ENCODE results near the gene PARVG.

The PARVG gene

DNA sequence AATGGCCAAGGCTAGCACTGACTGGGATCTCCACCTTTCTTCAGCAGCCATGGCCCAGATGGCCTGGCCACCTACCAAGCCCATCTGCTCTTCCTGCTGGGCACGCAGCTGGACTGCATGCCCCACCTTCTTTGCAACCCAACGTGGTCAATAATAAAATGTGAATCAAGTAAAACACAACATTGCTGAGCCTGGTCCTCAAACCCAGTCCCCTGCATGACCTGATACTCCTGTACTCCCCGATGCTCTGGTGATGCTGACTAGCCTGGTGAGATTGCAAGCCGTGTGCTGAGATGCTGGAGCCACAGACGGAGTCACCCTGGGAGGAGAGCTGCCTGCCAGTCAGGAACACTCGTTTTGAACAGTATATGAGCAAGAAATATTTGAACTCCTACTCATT, 34.0 kb downstream of the PARVG start:
- Histone ChIP-seq H2AFZ (ENCODE audit: low read length) (no peak overlapping the region), H3K9me2 (replicated peaks; ENCODE audit: insufficient read depth, low read length) (no peaks in the 10 kb centered on the region), H3K27me3 (replicated peaks; ENCODE audit: insufficient read depth, low read length) (peaks cover 48% of the 10 kb centered on the region), H3K27ac (ENCODE audit: low read length) (no peak overlapping the region), H3K36me3 (replicated peaks; ENCODE audit: insufficient read depth, low read length) (no peaks in the 10 kb centered on the region), H3K9me3 (replicated peaks; ENCODE audit: insufficient read depth, low read length) (no peaks in the 10 kb centered on the region), H3K9ac (ENCODE audit: low read length) (no peak overlapping the region), H3K4me2 (ENCODE audit: low read depth, low read length) (no peak overlapping the region), H4K20me1 (ENCODE audit: insufficient read depth, low read length) (no peaks in the 10 kb centered on the region), H3K4me3 (ENCODE audit: low read length) (no peak overlapping the region), H3K79me2 (ENCODE audit: low read length) (no peaks in the 10 kb centered on the region), H3F3A (ENCODE audit: insufficient read depth, low read length) (no peaks in the 10 kb centered on the region), H3K4me1 (ENCODE audit: low read length) (no peaks in the 10 kb centered on the region)
- TF ChIP-seq EZH2phosphoT487 (IDR thresholded peaks at IDR 0.05; ENCODE audit: low read length) = no peak
- TF ChIP-seq EZH2 (optimal IDR thresholded peaks at IDR 0.05; ENCODE audit: low read depth, low read length) = no peak
- TF ChIP-seq CTCF (IDR thresholded peaks at IDR 0.05; ENCODE audit: low read length) = no peak
- no peak for DNase-seq

GRCh38 chr22:44215287-44215686, 34.6 kb downstream of the PARVG start:
- H3K27ac ChIP-seq (ENCODE audit: low read length) = no peak overlapping the region
- no peak overlapping the region for H3K4me3 ChIP-seq (ENCODE audit: low read length)
- no peaks in the 10 kb centered on the region for H3K4me1 ChIP-seq (ENCODE audit: low read length)
- TF ChIP-seq CTCF (IDR thresholded peaks at IDR 0.05; ENCODE audit: low read length) (no peak), EZH2 (optimal IDR thresholded peaks at IDR 0.05; ENCODE audit: low read depth, low read length) (no peak), EZH2phosphoT487 (IDR thresholded peaks at IDR 0.05; ENCODE audit: low read length) (no peak)
- no peak for DNase-seq
- no peak overlapping the region for H2AFZ ChIP-seq (ENCODE audit: low read length)
- no peaks in the 10 kb centered on the region for H3K79me2 ChIP-seq (ENCODE audit: low read length)
- no peaks in the 10 kb centered on the region for H3K36me3 ChIP-seq (replicated peaks; ENCODE audit: insufficient read depth, low read length)
- peaks cover 48% of the 10 kb centered on the region for H3K27me3 ChIP-seq (replicated peaks; ENCODE audit: insufficient read depth, low read length)
- no peaks in the 10 kb centered on the region for H3K9me2 ChIP-seq (replicated peaks; ENCODE audit: insufficient read depth, low read length)
- H3F3A ChIP-seq (ENCODE audit: insufficient read depth, low read length) = no peaks in the 10 kb centered on the region
- no peak overlapping the region for H3K4me2 ChIP-seq (ENCODE audit: low read depth, low read length)
- no peaks in the 10 kb centered on the region for H4K20me1 ChIP-seq (ENCODE audit: insufficient read depth, low read length)
- no peak overlapping the region for H3K9ac ChIP-seq (ENCODE audit: low read length)
- no peaks in the 10 kb centered on the region for H3K9me3 ChIP-seq (replicated peaks; ENCODE audit: insufficient read depth, low read length)

- Histone ChIP-seq H3K36me3 (replicated peaks; ENCODE audit: insufficient read depth, low read length) (no peaks in the 10 kb centered on the region), H3F3A (ENCODE audit: insufficient read depth, low read length) (no peaks in the 10 kb centered on the region), H3K27me3 (replicated peaks; ENCODE audit: insufficient read depth, low read length) (peaks cover 66% of the 10 kb centered on the region), H3K9ac (ENCODE audit: low read length) (no peak overlapping the region), H2AFZ (ENCODE audit: low read length) (no peak overlapping the region), H3K4me1 (ENCODE audit: low read length) (no peaks in the 10 kb centered on the region), H4K20me1 (ENCODE audit: insufficient read depth, low read length) (no peaks in the 10 kb centered on the region), H3K9me3 (replicated peaks; ENCODE audit: insufficient read depth, low read length) (no peaks in the 10 kb centered on the region), H3K9me2 (replicated peaks; ENCODE audit: insufficient read depth, low read length) (no peaks in the 10 kb centered on the region), H3K27ac (ENCODE audit: low read length) (no peak overlapping the region), H3K4me3 (ENCODE audit: low read length) (no peak overlapping the region), H3K4me2 (ENCODE audit: low read depth, low read length) (no peak overlapping the region), H3K79me2 (ENCODE audit: low read length) (no peaks in the 10 kb centered on the region)
- TF ChIP-seq EZH2 (optimal IDR thresholded peaks at IDR 0.05; ENCODE audit: low read depth, low read length) (no peak), CTCF (IDR thresholded peaks at IDR 0.05; ENCODE audit: low read length) (no peak), EZH2phosphoT487 (IDR thresholded peaks at IDR 0.05; ENCODE audit: low read length) (no peak)
- DNase-seq = no peak
Measured at GRCh38 chr22:44217346-44217745, 36.6 kb downstream of the PARVG start.
